Transverse colon (tissue), 3 donors: ENCODE data around the gene STXBP4.

ENCODE experiments used
- CTCF ChIP-seq, 5 experiments: fragments of 200-600 bp in 3 of 5; fragments of 450-650 bp in 2 of 5; sonication (generic) in 3 of 5; IDR thresholded peaks; 1 replicate in 2 of 5; 2 replicates in 3 of 5; pipeline ENCODE4 v1.5.1; 2016 to 2017; ENCODE audit warnings: antibody characterized with exemption in 5 of 5, inconsistent platforms in 3 of 5, mild to moderate bottlenecking in 2 of 5, moderate library complexity in 1 of 5
- EP300 ChIP-seq: sonication (generic); formaldehyde crosslinking; IDR thresholded peaks from one replicate; pipeline ENCODE4 v1.6.1; 2017; ENCODE audit warnings: antibody characterized with exemption, low read depth

GRCh38 chr17:54941285-54941684 is 27.3 kb upstream of the STXBP4 start:
- TF ChIP-seq CTCF (IDR thresholded peaks at IDR 0.05) (no peak), EP300 (no peak)
